GM10847 (cell line): Measurements from ENCODE around the gene SARNP.

Source experiments
- POLR2A ChIP-seq: IDR thresholded peaks from 2 replicates; pipeline ENCODE4 v1.6.1; 2011; ENCODE audit not compliant: insufficient read length; ENCODE audit errors: extremely low read depth

SARNP gene

DNA sequence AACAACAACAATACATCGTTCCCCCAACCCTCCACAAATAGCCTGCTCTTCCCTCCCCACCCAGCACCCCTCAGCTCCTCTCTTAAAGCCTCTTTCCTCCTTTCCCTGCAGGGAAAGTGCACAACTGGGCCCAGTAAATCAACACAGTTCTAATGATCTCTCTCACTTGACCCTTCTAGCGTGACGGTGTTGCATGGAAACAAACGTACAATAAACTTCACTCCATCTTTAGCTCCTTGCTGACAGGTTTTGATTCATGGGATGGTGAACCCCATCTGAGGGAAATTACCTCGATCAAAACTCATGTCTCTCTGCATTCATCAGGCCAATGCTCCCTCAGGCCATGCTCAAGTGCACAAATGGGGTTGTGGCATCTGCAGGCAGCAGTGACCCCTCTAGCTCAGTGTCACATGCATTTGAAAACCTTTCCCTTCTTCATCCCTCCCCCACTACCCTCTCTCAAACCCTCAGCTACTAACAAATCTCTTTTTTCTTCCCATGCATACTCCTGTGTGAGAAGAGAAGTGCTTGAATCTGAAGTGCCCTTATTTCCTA lies 51.7 kb downstream of the SARNP start:
- TF ChIP-seq POLR2A, result no peak

DNA sequence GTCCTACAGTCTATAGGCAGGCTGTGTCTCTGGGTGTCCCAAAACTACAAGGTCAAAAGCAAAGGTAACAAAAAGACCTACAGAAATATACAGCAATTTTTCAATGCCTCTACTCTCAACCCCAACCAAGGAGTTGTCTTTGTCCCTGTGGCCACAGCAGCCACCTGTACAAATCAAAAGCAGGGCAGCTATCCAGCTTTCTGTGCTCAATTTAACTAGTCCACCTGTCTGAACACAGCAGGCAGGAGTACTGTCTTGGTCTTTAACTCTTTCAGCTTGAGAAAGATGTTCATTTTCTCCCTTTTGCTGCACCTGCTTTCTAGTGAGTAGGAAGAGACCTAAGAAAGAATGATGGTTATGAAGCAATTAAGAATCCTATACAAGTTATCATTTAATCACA lies 54.9 kb downstream of the SARNP start:
- no peak for TF ChIP-seq POLR2A

GRCh38 chr12:55760663-55761062 lies 56.9 kb downstream of the SARNP start:
- TF ChIP-seq POLR2A, result no peak

GRCh38 chr12:55757701-55758100 lies 59.8 kb downstream of the SARNP start:
- no peak for TF ChIP-seq POLR2A

DNA sequence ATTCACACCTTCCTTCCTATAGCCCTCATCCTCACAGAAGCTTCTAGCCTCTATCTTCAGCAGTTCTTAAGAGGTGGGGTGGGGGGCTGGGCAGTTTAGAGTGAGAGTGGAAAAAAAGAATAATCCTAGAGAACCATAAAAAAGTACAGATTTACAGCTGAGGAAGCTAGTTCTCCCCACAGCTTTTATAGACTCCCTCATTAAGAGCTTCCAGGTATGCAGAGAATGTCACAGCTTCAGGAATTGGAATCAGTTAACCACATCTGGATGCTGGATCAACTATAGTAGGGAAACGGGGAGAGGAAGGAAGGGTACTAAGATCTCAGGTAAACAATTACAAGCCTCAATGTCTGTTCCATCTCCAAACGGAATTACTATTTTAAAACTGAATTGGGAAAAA lies 62.3 kb downstream of the SARNP start:
- no peak for TF ChIP-seq POLR2A

GRCh38 chr12:55748230-55748993 lies 69.1 kb downstream of the SARNP start:
- TF ChIP-seq POLR2A, result no peak

- TF ChIP-seq POLR2A, result no peak
Observed at GRCh38 chr12:55746913-55747231, 70.7 kb downstream of the SARNP start.

- TF ChIP-seq POLR2A, result no peak
Observed at GRCh38 chr12:55746174-55746912, 71.2 kb downstream of the SARNP start.

DNA sequence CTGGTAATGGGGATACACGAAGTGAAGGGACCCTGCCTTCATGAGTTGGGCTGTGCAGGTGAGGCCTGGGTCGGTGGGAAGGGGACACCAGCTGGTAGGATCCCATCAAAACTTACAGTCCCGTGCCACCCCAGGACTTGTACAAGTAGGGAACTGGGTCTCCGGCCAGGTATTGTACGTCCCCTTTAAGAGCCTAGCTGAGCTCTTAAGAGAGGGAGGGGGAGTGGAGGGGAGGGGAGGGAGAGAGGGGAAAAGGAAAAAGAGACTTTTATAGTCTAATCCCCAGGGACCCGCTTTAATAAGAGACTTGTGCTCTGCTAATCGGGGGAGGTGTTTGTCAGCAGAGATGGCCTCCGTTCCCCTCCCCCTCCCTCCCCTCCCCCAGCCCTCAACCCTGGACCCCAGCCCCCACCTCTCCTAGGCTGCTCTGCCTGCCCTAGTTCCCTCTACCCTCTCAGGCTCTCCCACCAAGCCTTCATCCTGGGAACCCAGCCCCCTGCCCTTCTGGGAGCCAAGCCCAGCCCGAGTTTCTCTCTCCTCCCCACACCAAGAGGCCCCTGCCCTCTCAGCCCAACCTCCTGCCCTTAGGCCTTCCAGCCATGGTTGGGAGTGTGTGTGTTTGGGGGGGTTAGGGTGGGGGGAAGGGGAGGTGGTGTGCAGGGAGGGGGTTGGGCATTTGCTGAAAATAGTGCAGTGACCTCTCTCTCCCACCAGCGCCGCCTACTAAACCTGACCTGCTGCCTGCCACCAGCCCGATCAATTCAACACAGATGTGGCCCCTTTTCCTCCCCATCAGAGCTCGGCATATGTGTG lies 72.0 kb downstream of the SARNP start:
- TF ChIP-seq POLR2A, result no peak

DNA sequence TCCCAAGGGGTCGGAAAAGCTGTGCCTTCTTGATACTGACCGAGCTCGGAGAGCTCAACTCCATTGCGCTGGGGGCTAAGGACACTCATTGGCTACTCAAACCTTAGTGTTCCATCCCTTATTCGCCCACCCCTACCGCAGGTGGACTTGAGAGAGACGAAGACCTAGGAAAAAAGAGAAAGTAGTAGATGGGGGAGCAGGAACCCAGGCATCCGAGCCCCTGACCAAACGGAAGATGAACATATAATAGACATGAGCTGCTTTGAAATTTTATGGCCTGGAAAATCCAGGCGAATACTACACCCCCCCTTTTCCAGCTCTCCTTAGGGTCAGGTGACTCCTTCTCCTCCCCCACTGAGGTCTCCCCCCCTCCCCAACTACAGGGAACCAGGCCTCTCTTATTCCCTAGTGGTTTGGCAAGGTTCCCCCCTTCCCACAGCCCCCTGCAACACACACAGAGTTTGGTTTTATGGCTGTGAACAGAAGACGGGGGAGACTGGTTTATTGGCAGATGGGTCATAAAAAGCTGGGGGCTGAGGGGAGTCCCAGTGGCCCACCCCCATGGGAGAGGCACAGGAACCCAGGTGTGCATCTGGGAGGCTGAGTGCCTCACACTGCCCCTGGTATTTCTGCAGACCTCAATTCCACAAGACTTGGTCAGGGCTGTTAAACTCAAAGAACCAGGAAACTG lies 73.0 kb downstream of the SARNP start:
- no peak for TF ChIP-seq POLR2A

DNA sequence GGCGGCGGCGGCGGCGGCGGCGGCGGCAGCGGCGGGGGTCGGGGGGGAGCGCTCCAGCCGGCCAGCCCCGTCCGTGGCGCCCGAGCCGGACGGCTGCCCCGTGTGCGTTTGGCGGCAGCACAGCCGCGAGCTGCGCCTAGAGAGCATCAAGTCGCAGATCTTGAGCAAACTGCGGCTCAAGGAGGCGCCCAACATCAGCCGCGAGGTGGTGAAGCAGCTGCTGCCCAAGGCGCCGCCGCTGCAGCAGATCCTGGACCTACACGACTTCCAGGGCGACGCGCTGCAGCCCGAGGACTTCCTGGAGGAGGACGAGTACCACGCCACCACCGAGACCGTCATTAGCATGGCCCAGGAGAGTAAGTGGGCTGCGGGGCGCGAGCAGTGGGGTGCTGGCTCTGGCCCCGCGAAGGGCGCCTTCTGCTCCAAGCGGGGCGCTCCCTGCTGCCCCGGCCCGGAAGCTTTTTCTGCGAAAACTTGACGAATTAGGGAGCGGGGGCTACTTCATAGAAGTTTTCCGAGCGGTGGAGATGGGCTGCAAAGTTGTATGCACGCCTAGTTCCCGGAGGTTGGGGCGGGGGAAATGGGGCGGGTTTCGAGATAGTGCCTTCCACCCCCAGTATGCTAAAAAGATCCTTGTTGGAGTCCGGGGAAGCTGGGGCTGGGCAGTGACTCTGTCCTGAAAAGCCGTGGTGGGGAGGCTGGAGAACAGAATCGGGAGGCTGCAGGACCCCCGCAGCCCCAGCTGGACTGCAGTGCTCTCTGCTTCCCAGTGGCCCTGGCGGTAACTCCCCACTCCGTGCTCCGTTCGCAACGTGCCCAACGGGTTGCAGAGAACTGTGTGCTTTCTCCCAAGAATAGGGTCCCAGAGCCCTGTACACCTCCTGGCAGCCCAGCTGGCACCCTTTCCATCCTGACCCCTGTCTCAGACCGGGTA lies 73.9 kb downstream of the SARNP start:
- TF ChIP-seq POLR2A, result no peak

DNA sequence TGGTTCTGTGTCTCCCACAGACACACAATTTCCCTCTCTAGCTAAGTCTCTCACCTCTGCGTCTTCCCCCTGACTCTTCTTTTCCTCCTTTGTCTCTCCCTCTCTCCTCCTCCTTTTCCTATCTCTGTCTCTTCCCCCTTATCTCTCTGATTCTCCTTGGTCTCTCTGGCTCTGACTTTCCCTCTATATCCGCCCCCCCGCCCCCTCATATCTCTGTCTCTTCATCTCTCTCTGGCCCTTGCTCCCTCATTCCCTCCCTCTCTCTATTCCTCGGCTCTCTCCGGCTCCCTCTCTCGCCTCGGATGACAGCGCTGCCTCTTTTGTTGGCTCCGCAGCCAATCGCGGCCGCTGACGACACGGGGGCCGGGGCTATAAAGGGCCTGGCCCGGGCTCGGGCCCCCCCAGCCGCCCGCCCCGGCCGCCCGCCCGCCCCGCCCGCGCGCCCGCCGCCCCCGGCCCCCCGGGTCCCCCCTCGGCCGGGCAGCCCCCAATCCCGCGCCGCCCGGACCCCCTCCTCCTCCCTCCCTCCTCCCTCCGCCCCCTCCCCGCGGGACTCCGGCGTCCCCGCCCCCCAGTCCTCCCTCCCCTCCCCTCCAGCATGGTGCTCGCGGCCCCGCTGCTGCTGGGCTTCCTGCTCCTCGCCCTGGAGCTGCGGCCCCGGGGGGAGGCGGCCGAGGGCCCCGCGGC lies 74.7 kb downstream of the SARNP start, which contains the start of gene GDF11:
GDF11 (plus strand) TSS at position 404 of the 687 bp plus-strand sequence; CDS start at position 599, 195 bp downstream.
- TF ChIP-seq POLR2A, result no peak
